Activated CD4-positive, alpha-beta T cell treated with anti-CD3 and anti-CD28 coated beads, Interleukin-2, amount 50 U/mL, for 1 hour (primary cell): ENCODE measurements around the gene KNG1.

Experiments used
- DNase-seq: peaks from one replicate; pipeline ENCODE4 v3.0.0-alpha.2; 2020

Gene KNG1

DNA sequence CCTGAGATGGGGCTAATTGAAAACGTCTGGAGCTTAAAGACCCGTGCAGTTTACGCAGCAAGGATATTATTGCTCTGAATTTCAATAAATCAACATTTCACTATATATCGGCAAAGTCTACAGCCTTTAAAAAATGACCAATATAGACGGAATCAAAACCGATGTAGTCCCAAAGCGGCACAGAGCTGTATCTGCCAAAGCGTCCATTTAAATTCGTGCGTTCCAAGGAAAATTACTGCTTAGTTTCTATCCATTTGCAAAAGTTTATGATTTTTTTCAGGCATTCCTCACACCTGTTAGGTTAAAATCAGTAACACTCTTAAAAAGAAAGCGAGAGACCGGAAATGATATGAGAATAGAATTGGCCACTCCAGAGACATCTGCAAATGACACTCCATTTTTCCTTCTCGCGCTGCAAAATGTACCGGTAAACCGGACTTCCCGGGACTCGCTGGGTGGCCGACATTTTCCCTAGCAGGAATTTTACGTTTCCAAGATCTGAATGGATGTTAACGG, 65.4 kb downstream of the KNG1 start:
- DNase-seq = no peak

DNA sequence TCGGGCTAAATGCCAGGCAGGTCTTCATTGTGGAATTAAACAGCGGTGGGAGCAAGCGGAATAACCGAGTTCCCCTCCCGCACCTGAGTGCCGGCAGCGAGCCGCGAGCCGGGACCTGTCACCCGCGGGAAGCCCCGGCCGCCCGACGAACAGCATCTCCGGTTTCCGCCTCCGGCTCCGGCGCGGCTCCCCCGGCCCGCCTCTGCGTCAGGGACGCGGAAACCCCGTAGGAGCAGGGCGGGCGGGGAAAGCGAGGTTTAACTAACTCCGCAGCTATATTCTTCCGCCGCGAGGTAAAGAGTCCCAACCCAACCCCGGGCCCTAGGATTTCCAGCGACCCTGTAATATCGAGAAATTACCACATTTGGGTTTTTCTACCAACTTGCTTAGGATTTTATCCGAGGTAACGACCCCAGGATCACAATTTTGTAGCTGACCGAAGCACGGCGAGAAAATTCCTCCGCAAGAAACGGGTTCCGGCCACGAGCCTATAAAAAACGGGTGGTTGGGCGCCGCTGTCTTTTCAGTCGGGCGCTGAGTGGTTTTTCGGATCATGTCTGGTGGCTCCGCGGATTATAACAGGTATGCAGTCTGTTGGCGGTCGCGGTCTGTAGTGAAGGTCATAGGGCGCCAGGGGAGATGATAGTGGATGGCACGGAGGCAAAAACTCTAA, 66.0 kb downstream of the KNG1 start, which contains the start of gene EIF4A2:
EIF4A2 (plus strand) TSS at position 520 of the 673 bp plus-strand sequence; CDS start at position 554, 34 bp downstream.
- DNase-seq = peak; percentile 88

DNA sequence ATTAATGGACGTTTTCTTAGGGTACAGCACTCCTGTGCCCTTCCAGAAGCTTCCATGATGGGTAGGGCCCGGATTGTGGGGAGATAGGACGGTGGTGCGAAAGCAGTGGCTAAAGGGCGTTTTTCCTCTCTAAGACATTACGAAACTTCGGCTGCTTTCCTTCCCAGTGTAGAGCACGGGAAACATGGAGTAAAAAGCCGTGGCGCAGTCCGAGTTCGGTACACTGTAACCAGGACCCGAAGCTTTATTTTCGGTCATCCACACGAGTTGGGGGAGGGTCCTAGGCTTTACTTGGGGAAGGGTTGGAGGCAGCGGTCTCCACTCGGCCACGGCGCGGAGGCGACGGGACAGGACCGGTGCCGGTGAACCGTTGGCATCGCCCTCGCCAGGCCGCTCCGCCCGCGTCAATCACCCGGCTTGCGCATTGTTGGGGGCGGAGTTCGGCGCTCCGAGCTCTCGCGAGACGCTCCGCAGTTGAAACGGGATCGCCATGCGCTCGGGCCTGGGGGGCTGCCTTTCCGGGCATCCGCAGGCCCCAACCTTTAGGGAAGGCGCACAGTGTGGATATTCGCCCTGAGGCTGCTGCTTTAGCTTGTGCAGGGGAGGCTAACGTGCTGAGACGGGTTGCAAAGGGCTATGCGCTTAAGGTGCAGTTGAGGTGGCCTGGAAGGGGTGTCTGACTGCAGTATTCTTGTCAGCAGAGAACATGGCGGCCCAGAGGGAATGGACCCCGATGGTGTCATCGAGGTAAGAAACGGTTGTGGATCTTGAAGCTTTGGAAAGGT, 66.8 kb downstream of the KNG1 start:
- peak; percentile 79 for DNase-seq

DNA sequence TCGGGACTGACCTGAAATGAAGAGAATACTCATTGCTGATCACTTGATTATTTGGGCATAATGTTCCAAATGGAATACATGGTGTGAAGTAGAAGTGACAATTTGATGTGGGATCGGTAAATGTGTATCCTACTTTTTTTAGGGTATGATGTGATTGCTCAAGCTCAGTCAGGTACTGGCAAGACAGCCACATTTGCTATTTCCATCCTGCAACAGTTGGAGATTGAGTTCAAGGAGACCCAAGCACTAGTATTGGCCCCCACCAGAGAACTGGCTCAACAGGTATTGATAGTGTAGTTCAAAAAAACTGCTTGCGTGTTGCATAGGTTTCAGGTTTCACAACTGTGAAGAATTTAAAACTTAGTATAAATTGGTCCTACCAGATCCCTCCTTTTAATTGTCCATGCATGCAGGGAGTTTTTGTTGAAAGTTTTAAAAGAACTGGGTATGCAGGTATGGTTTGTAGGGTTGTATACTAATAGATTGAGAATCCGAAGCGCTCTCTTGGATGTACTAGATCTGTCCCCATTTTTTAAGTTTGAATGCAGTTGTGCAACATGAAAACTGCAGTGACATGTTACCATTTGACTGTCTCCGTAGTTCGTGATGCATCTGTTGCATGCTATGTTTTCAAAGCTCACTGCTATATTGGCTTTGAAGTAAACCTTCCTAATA, 67.8 kb downstream of the KNG1 start:
- no peak for DNase-seq

DNA sequence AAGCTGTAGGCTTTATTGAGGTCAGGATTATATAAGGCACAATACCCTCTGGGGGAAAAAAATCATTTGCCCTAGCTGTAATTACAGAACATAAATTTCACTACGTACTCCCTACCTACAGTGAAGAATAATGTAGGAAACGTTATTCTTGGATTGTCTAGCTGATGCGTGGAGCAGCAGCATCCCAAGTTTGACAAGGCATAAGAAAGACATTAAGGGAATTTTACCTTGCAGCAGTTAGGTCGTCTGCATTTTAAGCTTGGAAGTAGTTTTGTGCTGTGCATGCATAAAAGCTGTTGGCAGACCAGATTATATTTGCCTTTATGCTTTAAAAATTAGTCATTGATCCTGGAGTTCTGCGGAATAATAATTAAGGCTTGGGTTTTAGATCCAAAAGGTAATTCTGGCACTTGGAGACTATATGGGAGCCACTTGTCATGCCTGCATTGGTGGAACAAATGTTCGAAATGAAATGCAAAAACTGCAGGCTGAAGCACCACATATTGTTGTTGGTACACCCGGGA, 68.4 kb downstream of the KNG1 start:
- DNase-seq = no peak

DNA sequence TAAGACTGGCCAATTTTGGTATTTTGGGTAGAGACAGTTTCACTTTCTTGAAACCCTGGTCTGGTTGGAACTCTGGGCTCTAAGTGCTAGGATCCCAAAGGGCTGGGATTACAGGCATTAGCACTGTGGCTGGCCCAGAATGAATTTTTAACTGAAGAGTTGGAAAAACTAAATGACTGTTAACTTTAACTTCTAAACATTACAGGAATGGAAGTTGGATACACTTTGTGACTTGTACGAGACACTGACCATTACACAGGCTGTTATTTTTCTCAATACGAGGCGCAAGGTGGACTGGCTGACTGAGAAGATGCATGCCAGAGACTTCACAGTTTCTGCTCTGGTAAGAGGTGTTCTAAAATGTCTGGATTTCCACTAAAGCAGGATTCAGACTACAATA, 69.8 kb downstream of the KNG1 start:
- no peak for DNase-seq

DNA sequence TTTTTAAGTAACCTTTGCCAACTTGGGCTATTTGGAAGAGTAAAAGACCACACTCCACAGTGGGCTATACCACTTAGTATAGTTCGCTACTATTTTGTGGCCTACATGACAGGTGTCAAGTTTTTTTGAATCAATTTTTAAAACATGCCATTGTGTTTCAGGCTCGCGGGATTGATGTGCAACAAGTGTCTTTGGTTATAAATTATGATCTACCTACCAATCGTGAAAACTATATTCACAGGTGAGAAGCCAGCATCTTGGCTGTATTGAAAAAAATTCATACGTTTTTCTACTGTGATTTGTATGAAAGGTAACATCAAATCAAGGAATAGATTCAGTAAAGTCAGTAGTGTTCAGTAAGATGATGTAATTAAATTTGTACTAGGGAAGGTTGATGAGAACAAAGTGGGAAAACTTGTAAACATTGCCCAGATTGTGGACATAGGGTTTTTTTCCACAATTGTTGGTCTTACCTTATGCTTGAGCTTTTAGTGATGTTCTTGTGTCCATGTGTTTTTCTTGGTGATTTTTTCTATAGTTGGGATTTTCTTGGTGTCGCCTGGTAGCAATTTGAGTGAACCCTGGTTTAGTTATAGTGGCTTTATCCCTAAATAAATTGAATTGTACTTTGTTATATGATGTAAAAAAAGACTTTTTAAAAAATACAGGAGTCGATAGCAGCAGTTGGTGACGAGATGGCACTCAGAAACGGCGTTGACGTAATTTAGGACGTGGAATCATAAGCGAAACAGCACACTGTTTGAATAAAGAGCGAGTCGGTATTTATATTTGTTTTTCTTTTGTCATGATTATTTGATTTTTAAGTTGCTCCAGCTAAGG, 70.7 kb downstream of the KNG1 start:
- DNase-seq = no peak

DNA sequence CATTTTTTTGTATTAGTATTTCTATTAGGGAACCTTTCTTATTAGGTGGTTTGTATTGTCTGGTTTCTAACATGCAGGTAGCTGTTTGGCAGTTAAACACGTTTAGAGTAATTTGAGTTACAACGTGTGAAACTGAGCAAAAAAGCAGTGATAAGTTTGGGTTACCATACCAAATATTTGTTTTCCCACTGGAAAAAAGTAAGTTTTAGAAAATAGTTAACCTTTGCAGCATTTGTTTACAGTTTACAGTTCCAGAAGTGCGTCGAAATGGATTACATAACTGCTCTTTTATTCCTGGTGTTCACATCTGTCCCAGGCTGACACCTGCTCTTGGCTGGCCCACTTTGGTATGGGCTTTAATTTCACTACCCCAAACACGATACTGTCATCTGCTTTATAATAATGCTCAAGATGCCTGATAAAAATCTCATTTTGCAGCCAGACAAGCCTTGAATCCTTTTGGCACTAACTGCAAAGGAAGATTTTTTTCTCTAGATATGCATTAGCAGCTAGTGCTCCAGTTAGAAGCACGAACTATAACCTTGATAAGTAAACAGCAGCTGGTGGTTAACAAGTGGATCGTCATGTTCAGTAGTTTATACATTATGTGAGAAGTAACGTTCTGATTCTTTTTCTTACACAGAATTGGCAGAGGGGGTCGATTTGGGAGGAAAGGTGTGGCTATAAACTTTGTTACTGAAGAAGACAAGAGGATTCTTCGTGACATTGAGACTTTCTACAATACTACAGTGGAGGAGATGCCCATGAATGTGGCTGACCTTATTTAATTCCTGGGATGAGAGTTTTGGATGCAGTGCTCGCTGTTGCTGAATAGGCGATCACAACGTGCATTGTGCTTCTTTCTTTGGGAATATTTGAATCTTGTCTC, 71.6 kb downstream of the KNG1 start:
- DNase-seq = no peak

DNA sequence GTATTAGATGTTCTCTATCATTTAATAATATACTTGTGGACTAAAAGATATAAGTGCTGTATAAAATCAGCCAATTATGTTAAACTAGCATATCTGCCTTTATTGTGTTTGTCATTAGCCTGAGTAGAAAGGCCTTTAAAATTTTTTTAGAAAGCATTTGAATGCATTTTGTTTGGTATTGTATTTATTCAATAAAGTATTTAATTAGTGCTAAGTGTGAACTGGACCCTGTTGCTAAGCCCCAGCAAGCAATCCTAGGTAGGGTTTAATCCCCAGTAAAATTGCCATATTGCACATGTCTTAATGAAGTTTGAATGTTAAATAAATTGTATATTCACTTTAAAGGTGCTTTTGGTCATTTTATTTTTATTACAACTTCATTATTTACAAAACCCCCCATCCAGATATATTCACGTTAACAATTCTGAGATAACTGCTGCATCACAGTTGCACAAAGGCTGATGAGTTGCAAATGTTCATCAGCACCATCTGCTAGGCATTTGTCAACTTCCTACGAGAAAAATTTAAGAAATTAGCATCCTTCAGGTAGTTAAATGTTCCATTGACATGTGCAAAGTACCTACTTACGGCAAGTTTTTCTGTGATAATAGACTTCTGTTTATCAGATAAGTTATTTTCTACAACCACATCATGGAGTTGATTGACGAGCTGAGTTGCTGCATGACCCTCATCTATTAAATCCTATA, 72.5 kb downstream of the KNG1 start:
- no peak for DNase-seq

DNA sequence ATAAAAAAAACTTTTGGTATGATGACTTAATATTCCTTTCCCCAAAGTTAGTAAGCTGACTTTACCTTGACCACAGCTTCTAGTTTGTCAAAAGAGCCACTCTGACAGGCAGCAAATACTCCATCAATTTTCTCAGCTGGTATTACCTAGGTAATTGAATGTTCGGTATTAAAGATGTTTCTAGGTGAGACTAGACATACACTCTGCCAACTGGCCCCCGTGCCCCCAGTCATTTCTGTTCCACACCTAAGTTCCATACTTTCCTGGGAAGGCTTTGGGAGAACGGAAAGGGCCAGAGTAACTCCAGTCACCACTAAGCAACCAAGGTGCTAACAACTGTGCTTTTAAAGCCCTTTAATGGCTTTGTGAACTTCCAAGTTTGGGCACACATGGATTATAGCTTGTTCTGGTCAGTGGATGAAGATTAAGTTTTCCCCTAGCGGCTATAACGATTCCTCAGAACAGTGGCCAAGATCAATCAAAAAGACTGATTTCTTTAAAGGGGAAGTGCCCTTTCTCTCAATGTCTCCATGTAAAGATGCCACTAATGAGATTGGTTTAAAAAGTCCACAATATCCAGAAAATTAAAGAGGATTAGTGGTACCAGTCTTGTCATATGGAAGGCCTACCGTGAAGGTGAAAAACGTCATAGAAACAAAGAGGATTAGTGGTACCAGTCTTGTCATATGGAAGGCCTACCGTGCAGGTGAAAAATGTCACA, 73.3 kb downstream of the KNG1 start:
- DNase-seq = no peak
